ENCODE data around the gene TBX10. TPM values are rescaled to one million over a fixed set of nuclear protein-coding genes. Genes with fewer than 3 reads are reported as not detected.
"Not testable (repeated sequence)": the region's sequence is repeated elsewhere in the genome, so short reads cannot be mapped to it uniquely, and the experiment has no call there.

The TBX10 gene
- total RNA-seq, 4 donors from 2014 or later, result not detected

- no peak for DNase-seq
- H3K36me3 ChIP-seq, result no peaks in the 10 kb centered on the region
- no peaks in the 10 kb centered on the region for H3K27me3 ChIP-seq
- H3K4me1 ChIP-seq, result no peaks in the 10 kb centered on the region
- intact Hi-C loops (cut with DNase I), result no loop called here
- TF ChIP-seq CTCF (IDR thresholded peaks at IDR 0.05), result no peak
- no peak for TF ChIP-seq POLR2A (IDR thresholded peaks at IDR 0.05)
- WGBS, 2 donors, result 74 to 78% methylated on average over 3 of the region's 3 CpGs
- no peak overlapping the region for H3K27ac ChIP-seq
- H3K4me3 ChIP-seq (replicated peaks in 1 of 3), result no peak overlapping the region
- H3K9me3 ChIP-seq, result no peaks in the 10 kb centered on the region
Measured at GRCh38 chr11:67594480-67594879, 45.1 kb downstream of the TBX10 start.

- no peaks in the 10 kb centered on the region for H3K9me3 ChIP-seq
- TF ChIP-seq POLR2A (IDR thresholded peaks at IDR 0.05) (no peak), CTCF (IDR thresholded peaks at IDR 0.05) (no peak)
- no peaks in the 10 kb centered on the region for H3K36me3 ChIP-seq
- H3K4me1 ChIP-seq, result no peaks in the 10 kb centered on the region
- no peak overlapping the region for H3K4me3 ChIP-seq (replicated peaks in 1 of 3)
- intact Hi-C loops (cut with DNase I), result no loop called here
- WGBS, 2 donors, result 65 to 76% methylated on average over 3 of the region's 3 CpGs
- no peak for DNase-seq
- H3K27me3 ChIP-seq, result no peaks in the 10 kb centered on the region
- no peak overlapping the region for H3K27ac ChIP-seq
Measured at GRCh38 chr11:67593565-67593905, 46.0 kb downstream of the TBX10 start.

- 73 to 75% methylated on average over 12 of the region's 12 CpGs for WGBS, 2 donors
- no peak for TF ChIP-seq POLR2A (IDR thresholded peaks at IDR 0.05)
- no peak for TF ChIP-seq CTCF (IDR thresholded peaks at IDR 0.05)
- H3K4me1 ChIP-seq, result no peaks in the 10 kb centered on the region
- H3K4me3 ChIP-seq (replicated peaks in 1 of 3), result no peak overlapping the region
- no peaks in the 10 kb centered on the region for H3K27me3 ChIP-seq
- H3K36me3 ChIP-seq, result peaks cover 0 to 3% of the 10 kb centered on the region in 2 donors
- no peak for DNase-seq
- H3K9me3 ChIP-seq, result no peaks in the 10 kb centered on the region
- H3K27ac ChIP-seq, result no peak overlapping the region
- intact Hi-C loops (cut with DNase I), result no loop called here
Measured at GRCh38 chr11:67592880-67593564, 46.5 kb downstream of the TBX10 start.

GRCh38 chr11:67588899-67589415 lies 50.6 kb downstream of the TBX10 start:
- H3K27ac ChIP-seq; H3K9me3 ChIP-seq; DNase-seq; intact Hi-C loops (cut with DNase I); H3K27me3 ChIP-seq; H3K4me3 ChIP-seq (replicated peaks in 1 of 3): not testable (repeated sequence)
- peaks cover 9 to 12% of the 10 kb centered on the region in 2 donors for H3K4me1 ChIP-seq
- H3K36me3 ChIP-seq, result peaks cover 8 to 13% of the 10 kb centered on the region in 2 donors
- 83 to 90% methylated on average over 11 of the region's 11 CpGs for WGBS, 2 donors

GRCh38 chr11:67588136-67588503 lies 51.4 kb downstream of the TBX10 start:
- intact Hi-C loops (cut with DNase I), result no loop called here
- WGBS, 2 donors, result 100% methylated on average over 1 of the region's 1 CpG
- no peak overlapping the region for H3K27ac ChIP-seq
- no peaks in the 10 kb centered on the region for H3K9me3 ChIP-seq
- H3K4me3 ChIP-seq (replicated peaks in 1 of 3), result no peak overlapping the region
- H3K36me3 ChIP-seq, result peaks cover 8 to 13% of the 10 kb centered on the region in 2 donors
- DNase-seq, result no peak
- peaks cover 9 to 12% of the 10 kb centered on the region in 2 donors for H3K4me1 ChIP-seq
- TF ChIP-seq POLR2A (IDR thresholded peaks at IDR 0.05) (no peak), CTCF (IDR thresholded peaks at IDR 0.05) (no peak)
- no peaks in the 10 kb centered on the region for H3K27me3 ChIP-seq
